Spinal cord (tissue), 10 donors: ENCODE measurements around the gene GH2. TPM values are rescaled to one million over a fixed set of nuclear protein-coding genes. Genes with fewer than 3 reads are reported as not detected.

Experiments used
- DNase-seq, 6 donors: peaks; one replicate each; pipeline versions ENCODE4 v3.0.0 to v3.0.0-alpha.2; 2013 to 2015; ENCODE audit warnings: low spot score in 6 of 6, low read depth in 4 of 6
- H3K27ac ChIP-seq: one replicate; pipeline ENCODE4 v1.5.1; 2013; ENCODE audit warnings: low read depth, low read length, control low read depth
- H3K27me3 ChIP-seq: one replicate; pipeline ENCODE4 v1.6.1; 2013; ENCODE audit warnings: low read length; ENCODE audit not compliant: control insufficient read depth, insufficient read depth
- H3K36me3 ChIP-seq: one replicate; pipeline ENCODE4 v1.6.1; 2013; ENCODE audit warnings: low read length; ENCODE audit not compliant: control insufficient read depth, insufficient read depth
- H3K4me1 ChIP-seq: one replicate; pipeline ENCODE4 v1.6.1; 2013; ENCODE audit warnings: low read length; ENCODE audit not compliant: control insufficient read depth, insufficient read depth
- H3K4me3 ChIP-seq: one replicate; pipeline ENCODE4 v1.5.1; 2013; ENCODE audit warnings: low read depth, low read length, control low read depth
- H3K9me3 ChIP-seq: one replicate; pipeline ENCODE4 v1.6.1; 2013; ENCODE audit warnings: low read length; ENCODE audit not compliant: control insufficient read depth, insufficient read depth
- WGBS: methylation state at CpG from one replicate; pipeline ENCODE4 v1.1.5; 2013; ENCODE audit warnings: missing lambda C conversion rate; ENCODE audit not compliant: insufficient coverage; 5-methylcytosine and 5-hydroxymethylcytosine counted together
- long read RNA-seq, 4 donors: transcript quantifications; one replicate each; lab custom pipeline, GENCODE V29; 2026
- polyA plus RNA-seq, 2 donors: library from polyadenylated mRNA; unstranded; fragments of 120-200 nt; gene quantifications; one replicate each; pipeline ENCODE4 v1.2.1, GENCODE V29; 2013; ENCODE audit not compliant: insufficient read length in 2 of 2
- total RNA-seq, 2 donors: library from RNA; depleted of rRNA in 1 of 2; stranded (reverse); fragments of 120-200 nt in 1 of 2; fragments of >200 nt in 1 of 2; gene quantifications; one replicate each; pipeline versions ENCODE4 v1.2.3 to v1.2.4, GENCODE V29; 2013 to 2014
- donor health status: healthy.

GH2 gene
- under 1 TPM in 1 of 2 donors, not detected in 1; 0.44 TPM for total RNA-seq
- polyA plus RNA-seq: not detected
- long read RNA-seq, donor 1: 0 reads
- long read RNA-seq, donor 2: 0 reads
- long read RNA-seq, donor 3: 0 reads
- long read RNA-seq, donor 4: 0 reads

DNA sequence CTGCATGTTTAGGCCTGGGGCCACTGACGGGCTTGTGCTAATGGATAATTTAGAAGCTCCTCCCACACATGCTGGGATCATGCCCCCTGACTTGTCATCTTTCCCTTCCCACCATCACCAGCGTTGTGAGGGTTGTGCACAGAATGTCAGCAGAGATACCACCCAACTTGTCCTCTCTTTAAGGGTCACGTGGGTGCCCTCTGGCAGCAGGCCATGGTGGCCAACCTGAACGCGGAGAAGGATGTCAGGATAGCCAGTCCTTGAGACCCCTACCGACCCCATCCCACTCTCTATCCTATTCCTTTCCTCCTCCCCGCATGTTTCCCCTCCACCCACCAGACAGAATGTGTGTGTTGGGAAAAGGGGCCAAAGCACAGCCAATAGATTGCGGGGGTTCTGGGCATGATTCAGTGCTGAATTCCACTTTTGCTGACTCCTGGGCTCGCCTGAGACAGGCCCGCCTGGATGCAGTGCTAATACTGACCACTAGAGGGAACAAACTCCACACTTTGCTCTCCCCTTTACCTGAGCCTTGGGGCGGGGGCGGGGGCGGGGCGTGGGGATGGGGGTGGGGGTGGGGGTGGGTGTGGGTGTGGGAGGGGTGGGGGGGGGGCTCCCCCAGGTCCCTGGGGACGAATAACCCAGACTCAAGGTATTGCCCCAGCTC lies at the start of gene GH2:
Gene GH2, minus strand, starts transcription at position 10 of the 667 bp plus-strand sequence. CDS start 143 bp downstream, outside the sequence.
- DNase-seq: peak in 2 of 6 donors; percentile 26 to 43
- WGBS: 83% methylated on average over 3 of the region's 15 CpGs
- H3K36me3 ChIP-seq: no peaks in the 10 kb centered on the region
- H3K27ac ChIP-seq: no peak within 1 kb of the TSS
- no peak within 1 kb of the TSS for H3K4me3 ChIP-seq
- H3K27me3 ChIP-seq: no peaks in the 10 kb centered on the region
- H3K4me1 ChIP-seq: no peaks in the 10 kb centered on the region
- H3K9me3 ChIP-seq: no peaks in the 10 kb centered on the region

DNA sequence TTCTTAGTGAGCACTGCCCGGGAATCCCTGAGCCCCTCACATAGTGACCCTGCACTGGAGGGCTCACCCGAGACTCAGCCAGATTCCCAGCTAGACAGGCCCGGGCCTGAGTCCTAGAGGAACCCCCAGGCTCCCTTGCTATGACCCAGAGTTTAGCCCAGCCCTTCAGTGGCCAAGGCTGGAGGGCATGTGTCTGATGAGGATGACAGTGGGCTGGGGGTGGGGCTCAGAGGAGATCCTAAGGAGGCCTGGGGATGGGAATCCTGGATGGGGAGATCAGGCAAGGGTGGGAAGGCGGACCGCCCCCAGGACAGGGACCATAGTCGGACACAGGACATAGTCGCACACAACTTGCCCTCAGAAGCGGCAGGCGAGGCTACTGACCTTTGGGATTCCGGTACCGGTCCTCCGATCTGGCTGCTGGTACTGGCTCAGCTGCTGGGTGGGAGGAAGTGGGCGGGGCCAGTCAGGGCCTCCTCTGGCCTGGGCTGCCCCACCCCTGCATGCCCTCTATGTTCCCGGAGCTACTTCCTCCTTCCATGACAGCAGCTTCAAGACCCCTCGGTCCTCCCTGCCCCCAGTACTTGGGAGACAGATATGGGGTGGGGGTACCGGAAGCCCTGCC lies 49.3 kb upstream of the GH2 start:
- Histone ChIP-seq H3K4me3 (no peak overlapping the region), H3K4me1 (peaks cover 11% of the 10 kb centered on the region), H3K36me3 (no peaks in the 10 kb centered on the region), H3K27me3 (no peaks in the 10 kb centered on the region), H3K27ac (no peak overlapping the region), H3K9me3 (no peaks in the 10 kb centered on the region)
- WGBS: 81% methylated on average over 12 of the region's 16 CpGs
- DNase-seq: no peak

- DNase-seq: peak in 2 of 6 donors; percentile 12 to 37
- WGBS: 84% methylated on average over 23 of the region's 24 CpGs
- Histone ChIP-seq H3K36me3 (no peaks in the 10 kb centered on the region), H3K27ac (no peak overlapping the region), H3K4me1 (peaks cover 11% of the 10 kb centered on the region), H3K9me3 (no peaks in the 10 kb centered on the region), H3K4me3 (no peak overlapping the region), H3K27me3 (no peaks in the 10 kb centered on the region)
Observed at GRCh38 chr17:63929860-63930766, 48.4 kb upstream of the GH2 start.

DNA sequence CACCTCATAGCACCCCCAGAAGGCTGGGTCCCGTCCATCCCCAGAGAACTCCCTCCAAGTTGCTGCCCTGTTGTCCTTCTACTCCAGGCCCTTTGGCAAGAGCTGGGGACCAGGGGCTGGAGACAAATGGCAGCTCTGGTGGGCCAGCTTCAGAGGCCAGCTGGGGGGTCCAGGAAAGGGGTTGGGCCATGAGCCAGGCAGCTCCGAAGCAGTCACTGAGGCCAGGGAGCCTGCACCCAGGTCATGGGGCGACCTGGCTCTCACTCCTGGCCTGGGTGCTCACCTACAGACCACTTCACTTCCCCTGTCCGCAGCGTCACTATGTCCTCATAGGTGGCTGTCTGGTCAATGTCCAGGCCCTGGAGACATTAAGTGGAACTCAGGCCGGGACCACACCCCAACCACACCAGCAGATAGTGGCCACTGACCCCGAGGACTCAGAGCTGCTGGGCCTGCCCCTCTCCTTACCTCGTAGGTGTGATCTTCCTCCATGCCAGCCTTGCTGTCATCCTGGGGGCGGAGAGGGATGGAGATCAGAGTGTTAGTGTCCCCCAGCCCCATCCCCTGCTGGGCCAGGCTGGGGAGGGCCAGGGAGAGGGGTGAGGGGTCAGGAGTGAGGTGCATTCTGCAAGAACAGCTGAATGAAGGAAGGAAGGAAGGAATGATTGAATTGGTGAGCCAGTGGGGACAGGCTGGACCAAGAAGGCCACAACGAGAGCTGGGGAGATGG lies 47.4 kb upstream of the GH2 start:
- no peak for DNase-seq
- Histone ChIP-seq H3K27me3 (no peaks in the 10 kb centered on the region), H3K4me3 (no peak overlapping the region), H3K9me3 (no peaks in the 10 kb centered on the region), H3K27ac (no peak overlapping the region), H3K36me3 (no peaks in the 10 kb centered on the region), H3K4me1 (peaks cover 7% of the 10 kb centered on the region)
- 92% methylated on average over 8 of the region's 10 CpGs for WGBS

DNA sequence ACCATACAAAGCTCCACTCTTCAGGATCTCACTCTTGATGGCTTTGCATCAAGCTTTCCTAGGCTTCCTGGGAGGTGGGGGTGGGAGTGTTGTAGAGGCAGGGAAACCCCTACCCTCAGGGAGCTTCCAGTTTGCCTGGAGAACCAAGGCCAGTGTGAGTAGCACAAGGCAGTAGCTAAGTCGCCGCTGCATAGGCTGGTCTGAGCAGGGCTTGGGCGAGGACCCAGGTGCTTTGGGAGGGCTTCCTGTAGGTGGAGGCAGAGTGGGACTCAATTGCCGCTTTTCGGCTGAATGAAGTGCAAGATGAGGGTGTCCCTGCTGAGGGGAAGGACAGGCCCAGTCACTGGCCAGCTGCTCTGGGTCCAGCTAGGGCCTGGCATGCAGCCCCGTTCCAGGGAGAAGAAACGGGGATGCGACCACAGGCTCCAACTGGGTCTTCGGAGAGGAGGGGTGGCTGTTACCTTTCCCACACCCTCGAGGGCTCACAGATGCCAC lies 46.5 kb upstream of the GH2 start:
- Histone ChIP-seq H3K4me1 (peaks cover 2% of the 10 kb centered on the region), H3K36me3 (no peaks in the 10 kb centered on the region), H3K4me3 (no peak overlapping the region), H3K27me3 (no peaks in the 10 kb centered on the region), H3K27ac (no peak overlapping the region), H3K9me3 (no peaks in the 10 kb centered on the region)
- WGBS: 91% methylated on average over 6 of the region's 10 CpGs
- no peak for DNase-seq

DNA sequence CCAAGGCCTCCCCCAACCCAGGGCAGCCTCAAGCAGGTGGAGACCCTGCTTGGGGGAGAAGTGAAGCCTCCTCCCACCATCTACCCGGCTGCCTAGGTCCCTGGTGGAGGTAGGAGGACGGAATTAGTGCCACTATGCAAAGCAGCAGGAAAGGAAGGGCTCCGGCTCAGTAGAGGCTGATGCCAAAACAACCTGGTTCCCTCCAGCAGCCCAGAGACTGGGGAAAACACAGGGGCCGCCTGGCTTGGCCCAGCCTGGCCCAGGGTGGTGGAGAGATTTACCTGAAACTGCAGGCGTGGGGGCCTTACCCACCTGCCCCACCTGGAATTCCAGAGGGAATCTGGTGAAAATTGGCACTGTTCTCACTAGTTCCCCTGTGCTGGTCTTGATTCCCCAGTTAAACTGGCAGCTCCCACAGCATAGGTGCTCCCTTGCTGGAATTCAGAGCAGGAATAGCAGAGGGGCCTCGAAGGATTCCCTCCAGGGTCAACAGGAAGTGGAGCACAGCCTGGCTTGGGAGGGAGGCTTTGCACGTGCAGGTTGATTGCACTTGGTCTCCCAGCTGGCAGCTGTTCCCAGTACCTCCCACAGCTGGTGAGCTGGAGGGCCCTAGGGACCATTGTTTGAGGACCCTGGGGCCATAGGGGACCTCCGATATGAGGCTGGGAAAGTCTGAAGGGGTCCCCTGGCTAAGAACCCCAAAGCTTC lies 45.9 kb upstream of the GH2 start:
- 69% methylated on average over 6 of the region's 8 CpGs for WGBS
- Histone ChIP-seq H3K4me3 (no peak overlapping the region), H3K36me3 (no peaks in the 10 kb centered on the region), H3K27ac (no peak overlapping the region), H3K4me1 (peaks cover 2% of the 10 kb centered on the region), H3K9me3 (no peaks in the 10 kb centered on the region), H3K27me3 (no peaks in the 10 kb centered on the region)
- no peak for DNase-seq

DNA sequence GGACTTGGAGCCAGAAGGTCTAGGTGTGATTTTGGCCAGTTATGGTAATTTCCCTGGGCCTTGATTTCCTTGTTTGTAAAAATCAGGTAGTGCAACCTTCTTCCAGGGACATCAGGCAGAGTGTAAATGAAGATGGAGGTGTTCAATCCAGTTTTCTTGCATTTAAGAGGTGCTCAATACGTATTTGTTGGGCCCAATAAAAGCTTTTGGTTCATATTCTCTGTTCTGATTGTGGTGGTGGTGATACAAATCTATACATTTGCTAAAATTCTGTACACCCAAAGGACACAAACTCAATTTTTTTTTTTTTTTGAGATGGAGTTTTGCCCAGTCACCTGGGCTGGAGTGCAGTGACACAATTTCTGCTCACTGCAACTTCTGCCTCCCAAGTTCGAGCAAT lies 44.4 kb upstream of the GH2 start:
- no peaks in the 10 kb centered on the region for H3K27me3 ChIP-seq

GRCh38 chr17:63925615-63926014 lies 43.9 kb upstream of the GH2 start:
- Histone ChIP-seq H3K36me3 (no peaks in the 10 kb centered on the region), H3K4me3 (no peak overlapping the region), H3K4me1 (peaks cover under 1% of the 10 kb centered on the region), H3K27ac (no peak overlapping the region), H3K9me3 (no peaks in the 10 kb centered on the region), H3K27me3 (no peaks in the 10 kb centered on the region)
- no peak for DNase-seq
- no CpG with 5 or more reads among the region's 5 CpGs for WGBS

More for the DNA sequence above, 44.4 kb upstream of the GH2 start:
- H3K4me1 ChIP-seq: peaks cover 2% of the 10 kb centered on the region
- no peak overlapping the region for H3K27ac ChIP-seq
- no peak for DNase-seq
- WGBS: 83% methylated on average over 1 of the region's 2 CpGs
- no peaks in the 10 kb centered on the region for H3K9me3 ChIP-seq
- H3K36me3 ChIP-seq: no peaks in the 10 kb centered on the region
- no peak overlapping the region for H3K4me3 ChIP-seq
